Liver (tissue), 9 donors: ENCODE data around the gene NF1. TPM values are rescaled to one million over a fixed set of nuclear protein-coding genes. Genes with fewer than 3 reads are reported as not detected.

Experiments used
- DNase-seq: peaks from one replicate; pipeline ENCODE4 v3.0.0-alpha.2; 2017; ENCODE audit warnings: low spot score
- H3K27ac ChIP-seq, 2 donors: one replicate each; pipeline ENCODE4 v1.7.0; 2013; ENCODE audit warnings: inconsistent platforms in 2 of 2, low read length in 2 of 2, control low read depth in 1 of 2, low read depth in 1 of 2, mild to moderate bottlenecking in 1 of 2
- H3K27me3 ChIP-seq, 4 donors: one replicate each; pipeline versions ENCODE4 v1.6.1 to v1.7.0; 2013; ENCODE audit warnings: low read length in 3 of 4, inconsistent platforms in 1 of 4, mild to moderate bottlenecking in 1 of 4, moderate library complexity in 1 of 4; ENCODE audit not compliant: control insufficient read depth in 4 of 4, insufficient read depth in 4 of 4
- H3K36me3 ChIP-seq, 4 donors: one replicate each; pipeline versions ENCODE4 v1.6.1 to v1.7.0; 2013; ENCODE audit warnings: low read length in 3 of 4, mild to moderate bottlenecking in 3 of 4, low read depth in 1 of 4, moderate library complexity in 1 of 4; ENCODE audit not compliant: control insufficient read depth in 4 of 4, insufficient read depth in 3 of 4
- H3K4me1 ChIP-seq, 4 donors: one replicate each; pipeline versions ENCODE4 v1.6.1 to v1.7.0; 2013; ENCODE audit warnings: low read length in 3 of 4, mild to moderate bottlenecking in 3 of 4, moderate library complexity in 1 of 4; ENCODE audit not compliant: control insufficient read depth in 4 of 4, insufficient read depth in 4 of 4
- H3K4me3 ChIP-seq, 3 donors: one replicate each; pipeline versions ENCODE4 v1.6.1 to v1.7.0; 2013; ENCODE audit warnings: low read length in 3 of 3, control low read depth in 1 of 3, low read depth in 1 of 3, mild to moderate bottlenecking in 1 of 3
- H3K9ac ChIP-seq, 2 donors: one replicate each; pipeline ENCODE4 v1.7.0; 2013; ENCODE audit warnings: low read length in 2 of 2, mild to moderate bottlenecking in 2 of 2, moderate library complexity in 2 of 2, control low read depth in 1 of 2, low read depth in 1 of 2
- H3K9me3 ChIP-seq, 4 donors: one replicate each; pipeline versions ENCODE4 v1.6.1 to v1.7.0; 2013; ENCODE audit warnings: low read length in 3 of 4; ENCODE audit not compliant: control insufficient read depth in 4 of 4
- ATF3 ChIP-seq: IDR thresholded peaks from 2 replicates; pipeline ENCODE4 v1.6.1; 2016; ENCODE audit warnings: antibody characterized with exemption
- EGR1 ChIP-seq, 2 donors: IDR thresholded peaks; 2 replicates each; pipeline ENCODE4 v1.6.1; 2016 to 2018; ENCODE audit warnings: antibody characterized with exemption in 2 of 2, low read depth in 2 of 2
- FOXA1 ChIP-seq: IDR thresholded peaks from 2 replicates; pipeline ENCODE4 v1.6.1; 2016; ENCODE audit warnings: antibody characterized with exemption
- FOXA2 ChIP-seq: IDR thresholded peaks from 2 replicates; pipeline ENCODE4 v1.6.1; 2016; ENCODE audit warnings: antibody characterized with exemption
- GABPA ChIP-seq, 2 donors: IDR thresholded peaks in 1 of 2; conservative IDR thresholded peaks in 1 of 2; 2 replicates each; pipeline ENCODE4 v1.6.1; 2016; ENCODE audit warnings: antibody characterized with exemption in 2 of 2, mild to moderate bottlenecking in 1 of 2, moderate library complexity in 1 of 2
- HNF4A ChIP-seq, 2 donors: conservative IDR thresholded peaks; 2 replicates each; pipeline ENCODE4 v1.6.1; 2016; ENCODE audit warnings: antibody characterized with exemption in 2 of 2, mild to moderate bottlenecking in 2 of 2
- HNF4G ChIP-seq: IDR thresholded peaks from 2 replicates; pipeline ENCODE4 v1.6.1; 2016; ENCODE audit warnings: antibody characterized with exemption
- JUND ChIP-seq, 2 donors: IDR thresholded peaks; 2 replicates each; pipeline ENCODE4 v1.6.1; 2016; ENCODE audit warnings: antibody characterized with exemption in 2 of 2
- MAX ChIP-seq: IDR thresholded peaks from 2 replicates; pipeline ENCODE4 v1.6.1; 2016; ENCODE audit warnings: antibody characterized with exemption
- NR2F2 ChIP-seq: IDR thresholded peaks from 2 replicates; pipeline ENCODE4 v1.6.1; 2016; ENCODE audit warnings: antibody characterized with exemption
- RAD21 ChIP-seq, 2 donors: IDR thresholded peaks; 2 replicates each; pipeline ENCODE4 v1.6.1; 2016; ENCODE audit warnings: antibody characterized with exemption in 2 of 2, mild to moderate bottlenecking in 2 of 2
- REST ChIP-seq: IDR thresholded peaks from 2 replicates; pipeline ENCODE4 v1.6.1; 2016; ENCODE audit warnings: antibody characterized with exemption, mild to moderate bottlenecking
- RXRA ChIP-seq, 2 donors: IDR thresholded peaks; 2 replicates each; pipeline ENCODE4 v1.6.1; 2017 to 2018; ENCODE audit warnings: antibody characterized with exemption in 2 of 2, mild to moderate bottlenecking in 1 of 2
- SP1 ChIP-seq: IDR thresholded peaks from 2 replicates; pipeline ENCODE4 v1.6.1; 2018; ENCODE audit warnings: antibody characterized with exemption, mild to moderate bottlenecking
- TAF1 ChIP-seq: conservative IDR thresholded peaks from 2 replicates; pipeline ENCODE4 v1.6.1; 2016; ENCODE audit warnings: antibody characterized with exemption, mild to moderate bottlenecking
- YY1 ChIP-seq: IDR thresholded peaks from 2 replicates; pipeline ENCODE4 v1.6.1; 2016; ENCODE audit warnings: antibody characterized with exemption, mild to moderate bottlenecking
- ZBTB33 ChIP-seq: IDR thresholded peaks from 2 replicates; pipeline ENCODE4 v1.6.1; 2016; ENCODE audit warnings: antibody characterized with exemption
- WGBS: extraction: QIAGEN DNeasy Blood & Tissue Kit; methylation state at CpG from one replicate; pipeline ENCODE4 v1.1.7; 2013; 5-methylcytosine and 5-hydroxymethylcytosine counted together
- polyA plus RNA-seq, 2 donors: library from polyadenylated mRNA; stranded (reverse) in 1 of 2; unstranded in 1 of 2; fragments of 200-250 nt in 1 of 2; fragments of >200 nt in 1 of 2; fragmentation: Nextera tagmentation in 1 of 2; extraction: Ambion mirVana in 1 of 2; gene quantifications; one replicate each; pipeline versions ENCODE4 v1.2.1 to v1.2.3, GENCODE V29; 2013 to 2015
- total RNA-seq, 2 donors: library from RNA; depleted of rRNA; stranded (reverse); fragments of >200 nt; gene quantifications; one replicate each; pipeline ENCODE4 v1.2.3, GENCODE V29; 2014
- TF ChIP-seq, protein P1 (sequence below): fragments of 150-350 bp; IDR thresholded peaks from 2 replicates; pipeline ENCODE4 v1.5.1; 2017; ENCODE audit warnings: improper control_type of control experiment, low read depth, low read length; ENCODE audit not compliant: missing input control
- donor health status: healthy.
- donor health status: healthy.
- donor health status: healthy.
- donor health status: healthy.
- donor health status: healthy.

NF1 gene
- total and polyA plus RNA-seq, 4 donors: 4.6 to 42.6 (median 13.5) TPM

DNA sequence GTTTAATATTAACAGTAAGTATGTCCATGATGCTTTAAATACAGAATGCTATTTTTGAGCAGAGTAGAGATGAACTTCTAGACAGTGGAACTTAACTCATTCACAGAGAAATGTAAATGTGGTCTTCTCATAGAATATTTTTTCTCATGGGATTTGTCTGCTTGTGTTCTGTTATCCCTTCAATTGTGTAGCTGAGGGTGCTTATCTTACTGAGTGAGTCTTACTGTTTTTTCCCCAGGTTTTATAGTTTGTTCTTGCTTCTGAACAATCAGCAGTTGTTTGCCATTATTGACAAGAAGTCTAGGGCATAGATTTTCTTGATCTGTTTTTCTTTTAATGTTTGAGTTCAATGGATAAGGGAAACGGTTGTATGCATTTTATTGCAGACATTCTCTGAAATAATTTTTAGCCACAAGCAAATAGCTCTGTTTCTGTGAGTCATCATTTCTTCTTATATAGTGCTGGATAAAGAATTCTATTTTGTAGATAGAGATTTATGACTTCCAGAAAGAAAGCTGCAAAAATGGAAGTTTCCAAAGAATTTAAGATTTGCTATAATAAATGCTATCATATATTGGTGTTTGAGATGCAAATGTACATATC is 60.5 kb downstream of the NF1 start:
- Histone ChIP-seq H3K9me3 (no peaks in the 10 kb centered on the region), H3K27ac (no peak overlapping the region), H3K36me3 (no peaks in the 10 kb centered on the region), H3K9ac (no peak overlapping the region), H3K4me1 (no peaks in the 10 kb centered on the region), H3K27me3 (no peaks in the 10 kb centered on the region), H3K4me3 (no peak overlapping the region)
- TF ChIP-seq HNF4G (no peak), RAD21 (IDR thresholded peaks at IDR 0.05) (no peak), MAX (no peak), ZBTB33 (no peak), GABPA (IDR thresholded peaks at IDR 0.05 in 1 of 2, conservative IDR thresholded peaks at IDR 0.05 in 1 of 2) (no peak), RXRA (IDR thresholded peaks at IDR 0.05) (no peak), EGR1 (IDR thresholded peaks at IDR 0.05; ENCODE audit: low read depth in 2 of 2) (no peak), FOXA1 (no peak), NR2F2 (no peak), REST (no peak), SP1 (no peak), TAF1 (no peak), FOXA2 (no peak), YY1 (no peak), JUND (IDR thresholded peaks at IDR 0.05) (no peak), HNF4A (conservative IDR thresholded peaks at IDR 0.05) (no peak), ATF3 (no peak)
- TF ChIP-seq, protein P1, sequence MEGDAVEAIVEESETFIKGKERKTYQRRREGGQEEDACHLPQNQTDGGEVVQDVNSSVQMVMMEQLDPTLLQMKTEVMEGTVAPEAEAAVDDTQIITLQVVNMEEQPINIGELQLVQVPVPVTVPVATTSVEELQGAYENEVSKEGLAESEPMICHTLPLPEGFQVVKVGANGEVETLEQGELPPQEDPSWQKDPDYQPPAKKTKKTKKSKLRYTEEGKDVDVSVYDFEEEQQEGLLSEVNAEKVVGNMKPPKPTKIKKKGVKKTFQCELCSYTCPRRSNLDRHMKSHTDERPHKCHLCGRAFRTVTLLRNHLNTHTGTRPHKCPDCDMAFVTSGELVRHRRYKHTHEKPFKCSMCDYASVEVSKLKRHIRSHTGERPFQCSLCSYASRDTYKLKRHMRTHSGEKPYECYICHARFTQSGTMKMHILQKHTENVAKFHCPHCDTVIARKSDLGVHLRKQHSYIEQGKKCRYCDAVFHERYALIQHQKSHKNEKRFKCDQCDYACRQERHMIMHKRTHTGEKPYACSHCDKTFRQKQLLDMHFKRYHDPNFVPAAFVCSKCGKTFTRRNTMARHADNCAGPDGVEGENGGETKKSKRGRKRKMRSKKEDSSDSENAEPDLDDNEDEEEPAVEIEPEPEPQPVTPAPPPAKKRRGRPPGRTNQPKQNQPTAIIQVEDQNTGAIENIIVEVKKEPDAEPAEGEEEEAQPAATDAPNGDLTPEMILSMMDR: no peak
- WGBS: 59% methylated on average over 1 of the region's 1 CpG
- DNase-seq: no peak
